IMR-90 (cell line): ENCODE measurements around the gene UMODL1. TPM values are rescaled to one million over a fixed set of nuclear protein-coding genes. Genes with fewer than 3 reads are reported as not detected.

Experiments
- ATAC-seq: fragments of 200-7000 bp; cut with Tn5 transposase; 2 replicates; pipeline ENCODE4 v1.9.1; 2020; ENCODE audit warnings: low read depth, mild to moderate bottlenecking, moderate library complexity
- BruUV-seq: library from RNA; stranded (reverse); fragments of 400-500 nt; replicated peaks from 2 replicates; lab custom pipeline; 2021; lab: Mats Ljungman, UMichigan
- CTCF ChIA-PET: fragments of 300-600 bp; formaldehyde crosslinking; extraction: SDS; loops from one replicate; lab custom pipeline; 2021; ENCODE audit warnings: antibody characterized with exemption; lab: Yijun Ruan, JAX
- POLR2A ChIA-PET: fragments of 300-600 bp; sonication (Branson Sonifier 250); formaldehyde crosslinking; loops from one replicate; lab custom pipeline; 2022; ENCODE audit warnings: antibody characterized with exemption; ENCODE audit not compliant: unreplicated experiment; lab: Charles Lee
- DNase-seq: peaks from one replicate; pipeline ENCODE4 v3.0.0; 2013
- H2AFZ ChIP-seq: replicated peaks from 2 replicates; pipeline ENCODE3; 2013; ENCODE audit warnings: low read length, mild to moderate bottlenecking; ENCODE audit not compliant: poor library complexity
- H2AK5ac ChIP-seq: 2 replicates; pipeline ENCODE4 v1.6.1; 2013; ENCODE audit warnings: low read depth, low read length, inconsistent platforms
- H2AK9ac ChIP-seq: replicated peaks from 2 replicates; pipeline ENCODE3; 2013; ENCODE audit warnings: mild to moderate bottlenecking, low read depth, low read length, moderate library complexity; ENCODE audit not compliant: poor library complexity
- H2BK120ac ChIP-seq: 2 replicates; pipeline ENCODE4 v1.6.1; 2013; ENCODE audit warnings: low read depth, low read length, inconsistent platforms
- H2BK15ac ChIP-seq: 3 replicates; pipeline ENCODE4 v1.6.1; 2013; ENCODE audit warnings: low read depth, low read length, inconsistent platforms
- H2BK20ac ChIP-seq: 2 replicates; pipeline ENCODE4 v1.6.1; 2013; ENCODE audit warnings: low read depth, mild to moderate bottlenecking, inconsistent platforms, low read length, moderate library complexity
- H2BK5ac ChIP-seq: 2 replicates; pipeline ENCODE4 v1.6.1; 2013; ENCODE audit warnings: mild to moderate bottlenecking, low read depth, low read length, inconsistent platforms; ENCODE audit not compliant: poor library complexity, severe bottlenecking
- H3K14ac ChIP-seq: replicated peaks from 2 replicates; pipeline ENCODE4 v1.6.1; 2013; ENCODE audit warnings: low read depth, low read length, inconsistent platforms
- H3K18ac ChIP-seq: 2 replicates; pipeline ENCODE4 v1.6.1; 2013; ENCODE audit warnings: low read depth, low read length, control low read depth
- H3K23ac ChIP-seq: 2 replicates; pipeline ENCODE4 v1.6.1; 2013; ENCODE audit warnings: low read depth, low read length, inconsistent platforms
- H3K27ac ChIP-seq: 2 replicates; pipeline ENCODE4 v1.5.1; 2013; ENCODE audit warnings: mild to moderate bottlenecking, control low read depth, low read length; ENCODE audit not compliant: insufficient read depth
- H3K27me3 ChIP-seq: 2 replicates; pipeline ENCODE4 v1.6.1; 2013; ENCODE audit warnings: low read length; ENCODE audit not compliant: control insufficient read depth, insufficient read depth
- H3K36me3 ChIP-seq: 2 replicates; pipeline ENCODE4 v1.6.1; 2013; ENCODE audit warnings: low read length, mixed read lengths; ENCODE audit not compliant: control insufficient read depth, insufficient read depth
- H3K4ac ChIP-seq: 2 replicates; pipeline ENCODE4 v1.6.1; 2013; ENCODE audit warnings: low read depth, low read length, inconsistent platforms
- H3K4me1 ChIP-seq: 2 replicates; pipeline ENCODE4 v1.6.1; 2013; ENCODE audit warnings: low read length, mixed read lengths; ENCODE audit not compliant: control insufficient read depth, insufficient read depth
- H3K4me2 ChIP-seq: 2 replicates; pipeline ENCODE4 v1.6.1; 2013; ENCODE audit warnings: low read depth, mild to moderate bottlenecking, control low read depth, low read length, moderate library complexity
- H3K4me3 ChIP-seq: 2 replicates; pipeline ENCODE4 v1.5.1; 2013; ENCODE audit warnings: low read depth, mild to moderate bottlenecking, control low read depth, low read length, moderate library complexity; ENCODE audit not compliant: insufficient read depth
- H3K56ac ChIP-seq: 2 replicates; pipeline ENCODE4 v1.6.1; 2013; ENCODE audit warnings: low read length, inconsistent platforms; ENCODE audit not compliant: insufficient read depth; ENCODE audit errors: extremely low read depth
- H3K79me1 ChIP-seq, 2 experiments: 2 replicates each; pipeline ENCODE4 v1.6.1; 2013; ENCODE audit warnings: low read length in 2 of 2, inconsistent platforms in 1 of 2, low read depth in 1 of 2
- H3K9ac ChIP-seq: 2 replicates; pipeline ENCODE4 v1.6.1; 2013; ENCODE audit warnings: low read depth, low read length, control low read depth
- H3K9me1 ChIP-seq: 2 replicates; pipeline ENCODE4 v1.6.1; 2013; ENCODE audit warnings: low read length, inconsistent platforms; ENCODE audit not compliant: insufficient read depth
- H3K9me3 ChIP-seq: 2 replicates; pipeline ENCODE4 v1.6.1; 2013; ENCODE audit warnings: low read length; ENCODE audit not compliant: control insufficient read depth, insufficient read depth
- H4K20me1 ChIP-seq: 2 replicates; pipeline ENCODE4 v1.6.1; 2013; ENCODE audit warnings: low read length, inconsistent platforms; ENCODE audit not compliant: insufficient read depth
- H4K5ac ChIP-seq: 2 replicates; pipeline ENCODE4 v1.6.1; 2013; ENCODE audit warnings: mild to moderate bottlenecking, low read depth, low read length, control low read depth
- H4K8ac ChIP-seq, 2 experiments: 2 replicates each; pipeline ENCODE4 v1.6.1; 2013; ENCODE audit warnings: low read depth in 2 of 2, low read length in 2 of 2, control low read depth in 1 of 2, inconsistent platforms in 1 of 2
- H4K91ac ChIP-seq: 2 replicates; pipeline ENCODE4 v1.6.1; 2013; ENCODE audit warnings: low read depth, low read length, inconsistent platforms; ENCODE audit not compliant: insufficient read depth
- BHLHE40 ChIP-seq: fragments of 150-350 bp; IDR thresholded peaks from 2 replicates; pipeline ENCODE4 v1.6.1; 2016; ENCODE audit warnings: mild to moderate bottlenecking, low read depth, low read length
- CEBPB ChIP-seq: IDR thresholded peaks from 2 replicates; pipeline ENCODE4 v1.6.1; 2012; ENCODE audit warnings: low read depth, low read length, improper control_type of control experiment
- CHD1 ChIP-seq: IDR thresholded peaks from 2 replicates; pipeline ENCODE4 v1.6.1; 2012; ENCODE audit warnings: low read depth, low read length, improper control_type of control experiment
- FOS ChIP-seq: fragments of 150-350 bp; IDR thresholded peaks from 2 replicates; pipeline ENCODE4 v1.6.1; 2016; ENCODE audit warnings: low read depth, low read length
- MAFK ChIP-seq: IDR thresholded peaks from 2 replicates; pipeline ENCODE4 v1.6.1; 2012; ENCODE audit warnings: low read depth, low read length, improper control_type of control experiment
- MAZ ChIP-seq: IDR thresholded peaks from 2 replicates; pipeline ENCODE4 v1.6.1; 2012; ENCODE audit warnings: low read depth, mild to moderate bottlenecking, low read length, improper control_type of control experiment, moderate library complexity, borderline replicate concordance
- MXI1 ChIP-seq: IDR thresholded peaks from 2 replicates; pipeline ENCODE4 v1.6.1; 2012; ENCODE audit warnings: low read depth, mild to moderate bottlenecking, low read length, moderate library complexity, borderline replicate concordance
- NFE2L2 ChIP-seq: fragments of 150-350 bp; IDR thresholded peaks from 2 replicates; pipeline ENCODE4 v1.6.1; 2016; ENCODE audit warnings: low read depth, mild to moderate bottlenecking, low read length
- RAD21 ChIP-seq: IDR thresholded peaks from 2 replicates; pipeline ENCODE4 v1.6.1; 2012; ENCODE audit warnings: low read length, improper control_type of control experiment
- RCOR1 ChIP-seq: IDR thresholded peaks from 2 replicates; pipeline ENCODE4 v1.6.1; 2012; ENCODE audit warnings: mild to moderate bottlenecking, low read length, improper control_type of control experiment; ENCODE audit not compliant: insufficient replicate concordance
- RFX5 ChIP-seq: IDR thresholded peaks from 2 replicates; pipeline ENCODE4 v1.8.0; 2012; ENCODE audit warnings: low read depth, mild to moderate bottlenecking, low read length, moderate library complexity
- SMC3 ChIP-seq: fragments of 150-350 bp; IDR thresholded peaks from 2 replicates; pipeline ENCODE4 v1.6.1; 2016; ENCODE audit warnings: low read depth, mild to moderate bottlenecking, antibody characterized with exemption, low read length, moderate library complexity
- WGBS, 2 experiments: methylation state at CpG; one replicate each; pipeline versions ENCODE4 v1.1.5 to v1.1.7; 2013; ENCODE audit warnings: missing lambda C conversion rate in 2 of 2; ENCODE audit not compliant: insufficient read length in 1 of 2; ENCODE audit errors: extremely low coverage in 2 of 2; 5-methylcytosine and 5-hydroxymethylcytosine counted together
- dilution Hi-C: fragments of 300-500 bp; cut with HindIII; formaldehyde crosslinking; loops from one replicate; pipeline ENCODE4 v1.14.3; 2018; ENCODE audit warnings: low sequenced_read_pairs; ENCODE audit not compliant: unreplicated experiment
- in situ Hi-C: fragments of 300-500 bp; cut with MboI; formaldehyde crosslinking; loops from 3 replicates; pipeline ENCODE4 v1.14.3; 2019; ENCODE audit warnings: low sequenced_read_pairs, inconsistent platforms, mixed read lengths
- intact Hi-C: fragments of 100-400 bp; cut with micrococcal nuclease; formaldehyde crosslinking; loops from 2 replicates; pipeline ENCODE4 v1.10.0; 2022
- polyA plus RNA-seq, 3 experiments: library from polyadenylated mRNA; depleted of rRNA; stranded (reverse); fragments of >200 nt; gene quantifications; 2 replicates each; pipeline ENCODE4 v1.2.3, GENCODE V29; 2012; ENCODE audit warnings: low replicate concordance in 1 of 3
- total RNA-seq: library from RNA; depleted of rRNA; stranded (reverse); fragments of >200 nt; gene quantifications from 2 replicates; pipeline ENCODE4 v1.2.3, GENCODE V29; 2012
- TF ChIP-seq, protein P1 (sequence below): fragments of 150-350 bp; IDR thresholded peaks from 2 replicates; pipeline ENCODE4 v1.6.1; 2017; ENCODE audit warnings: mild to moderate bottlenecking, antibody characterized with exemption, low read length, low read depth
- TF ChIP-seq, protein P2 (sequence below): fragments of 150-350 bp; IDR thresholded peaks from 2 replicates; pipeline ENCODE4 v1.6.1; 2016; ENCODE audit warnings: low read depth, mild to moderate bottlenecking, low read length, moderate library complexity, borderline replicate concordance

UMODL1 gene
- total and polyA plus RNA-seq, 2 of the 4 experiments (the other 2 are of a cell fraction), result 0.02 TPM; not detected in 1

DNA sequence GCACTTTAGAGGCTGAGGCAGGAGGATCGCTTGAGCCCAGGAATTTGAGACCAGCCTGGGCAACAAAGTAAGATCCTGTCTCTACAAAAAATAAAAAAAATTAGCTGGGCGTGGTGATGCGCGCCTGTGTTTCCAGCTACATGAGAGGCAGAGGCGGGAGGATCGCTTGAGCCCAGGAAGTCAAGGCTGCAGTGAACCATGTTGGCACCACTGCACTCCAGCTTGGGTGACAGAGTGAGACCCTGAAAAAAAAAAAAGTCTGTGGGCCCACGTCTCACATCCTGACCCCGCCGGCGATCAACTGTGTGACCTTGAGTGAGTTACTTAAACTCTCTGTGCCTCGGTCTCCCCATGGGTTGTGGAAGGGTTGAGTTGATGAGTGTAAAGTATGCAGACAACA, 48.2 kb upstream of the UMODL1 start:
- Histone ChIP-seq H3K18ac (no peak overlapping the region), H3K23ac (no peak overlapping the region), H3K9me3 (no peaks in the 10 kb centered on the region), H2BK5ac (no peak overlapping the region), H4K20me1 (no peaks in the 10 kb centered on the region), H3K4me2 (no peak overlapping the region), H2AFZ (no peak overlapping the region), H3K4me3 (no peak overlapping the region), H4K91ac (no peak overlapping the region), H3K27ac (no peak overlapping the region), H3K9me1 (peaks cover 28% of the 10 kb centered on the region), H3K79me1 (peaks cover 3 to 4% of the 10 kb centered on the region in 2 experiments; a peak in 2 of 4 replicates), H4K8ac (no peak overlapping the region), H3K9ac (no peak overlapping the region), H2BK15ac (no peak overlapping the region), H3K14ac (no peak overlapping the region), H2BK20ac (no peak overlapping the region), H2BK120ac (no peak overlapping the region), H2AK9ac (no peak overlapping the region), H3K36me3 (no peaks in the 10 kb centered on the region), H2AK5ac (no peak overlapping the region), H3K27me3 (no peaks in the 10 kb centered on the region), H3K4me1 (peaks cover 13% of the 10 kb centered on the region), H3K4ac (no peak overlapping the region), H4K5ac (no peak overlapping the region), H3K56ac (no peak overlapping the region)
- WGBS, 2 experiments, result 100% methylated on average over 9 of the region's 11 CpGs; no CpG with 5 or more reads in 1 of the 2 experiments
- ATAC-seq, result no peak
- ChIA-PET POLR2A (no interaction called here), CTCF (no interaction called here)
- BruUV-seq, result no TSS peak
- intact Hi-C loops, result no loop called here
- in situ Hi-C loops, result no loop called here
- TF ChIP-seq RAD21 (no peak), MXI1 (no peak), CHD1 (no peak), CEBPB (no peak), NFE2L2 (no peak), RCOR1 (no peak), MAZ (no peak), BHLHE40 (no peak), SMC3 (no peak), RFX5 (no peak), MAFK (no peak), FOS (no peak)
- TF ChIP-seq, protein P1, sequence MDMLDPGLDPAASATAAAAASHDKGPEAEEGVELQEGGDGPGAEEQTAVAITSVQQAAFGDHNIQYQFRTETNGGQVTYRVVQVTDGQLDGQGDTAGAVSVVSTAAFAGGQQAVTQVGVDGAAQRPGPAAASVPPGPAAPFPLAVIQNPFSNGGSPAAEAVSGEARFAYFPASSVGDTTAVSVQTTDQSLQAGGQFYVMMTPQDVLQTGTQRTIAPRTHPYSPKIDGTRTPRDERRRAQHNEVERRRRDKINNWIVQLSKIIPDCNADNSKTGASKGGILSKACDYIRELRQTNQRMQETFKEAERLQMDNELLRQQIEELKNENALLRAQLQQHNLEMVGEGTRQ, result no peak
- TF ChIP-seq, protein P2, sequence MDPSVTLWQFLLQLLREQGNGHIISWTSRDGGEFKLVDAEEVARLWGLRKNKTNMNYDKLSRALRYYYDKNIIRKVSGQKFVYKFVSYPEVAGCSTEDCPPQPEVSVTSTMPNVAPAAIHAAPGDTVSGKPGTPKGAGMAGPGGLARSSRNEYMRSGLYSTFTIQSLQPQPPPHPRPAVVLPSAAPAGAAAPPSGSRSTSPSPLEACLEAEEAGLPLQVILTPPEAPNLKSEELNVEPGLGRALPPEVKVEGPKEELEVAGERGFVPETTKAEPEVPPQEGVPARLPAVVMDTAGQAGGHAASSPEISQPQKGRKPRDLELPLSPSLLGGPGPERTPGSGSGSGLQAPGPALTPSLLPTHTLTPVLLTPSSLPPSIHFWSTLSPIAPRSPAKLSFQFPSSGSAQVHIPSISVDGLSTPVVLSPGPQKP, result no peak
- dilution Hi-C loops, result no loop called here
- DNase-seq, result no peak
